ENCODE measurements around the gene SLC25A26.

Gene SLC25A26

GRCh38 chr3:66199089-66199473 lies 21.7 kb upstream of the SLC25A26 start:
- H3K36me3 ChIP-seq (ENCODE audit: control insufficient read depth, insufficient read depth, low read length) = no peaks in the 10 kb centered on the region
- H3K4me1 ChIP-seq (ENCODE audit: control insufficient read depth, insufficient read depth, low read length) = no peaks in the 10 kb centered on the region
- no peaks in the 10 kb centered on the region; the same call in 1 of the 2 replicates for H3K27me3 ChIP-seq (ENCODE audit: control insufficient read depth, insufficient read depth, low read length)
- no peak overlapping the region for H3K9ac ChIP-seq (ENCODE audit: low read length)
- no peak overlapping the region for H3K4me3 ChIP-seq (ENCODE audit: low read depth, low read length)
- no peak overlapping the region for H3K27ac ChIP-seq (ENCODE audit: low read depth, low read length)
- H3K9me3 ChIP-seq (ENCODE audit: control insufficient read depth, insufficient read depth, low read depth, low read length) = no peaks in the 10 kb centered on the region

GRCh38 chr3:66200147-66200546 lies 20.7 kb upstream of the SLC25A26 start:
- Histone ChIP-seq H3K4me1 (ENCODE audit: control insufficient read depth, insufficient read depth, low read length) (no peaks in the 10 kb centered on the region), H3K9ac (ENCODE audit: low read length) (no peak overlapping the region), H3K36me3 (ENCODE audit: control insufficient read depth, insufficient read depth, low read length) (no peaks in the 10 kb centered on the region), H3K4me3 (ENCODE audit: low read depth, low read length) (no peak overlapping the region), H3K27ac (ENCODE audit: low read depth, low read length) (no peak overlapping the region), H3K9me3 (ENCODE audit: control insufficient read depth, insufficient read depth, low read depth, low read length) (no peaks in the 10 kb centered on the region), H3K27me3 (ENCODE audit: control insufficient read depth, insufficient read depth, low read length) (no peaks in the 10 kb centered on the region; the same call in 1 of the 2 replicates)

- Histone ChIP-seq H3K27ac (ENCODE audit: low read depth, low read length) (no peak overlapping the region), H3K27me3 (ENCODE audit: control insufficient read depth, insufficient read depth, low read length) (no peaks in the 10 kb centered on the region; the same call in 1 of the 2 replicates), H3K9me3 (ENCODE audit: control insufficient read depth, insufficient read depth, low read depth, low read length) (no peaks in the 10 kb centered on the region), H3K36me3 (ENCODE audit: control insufficient read depth, insufficient read depth, low read length) (no peaks in the 10 kb centered on the region), H3K9ac (ENCODE audit: low read length) (no peak overlapping the region), H3K4me3 (ENCODE audit: low read depth, low read length) (no peak overlapping the region), H3K4me1 (ENCODE audit: control insufficient read depth, insufficient read depth, low read length) (no peaks in the 10 kb centered on the region)
These were observed 20.0 kb upstream of the SLC25A26 start for GRCh38 chr3:66200786-66201185.

DNA sequence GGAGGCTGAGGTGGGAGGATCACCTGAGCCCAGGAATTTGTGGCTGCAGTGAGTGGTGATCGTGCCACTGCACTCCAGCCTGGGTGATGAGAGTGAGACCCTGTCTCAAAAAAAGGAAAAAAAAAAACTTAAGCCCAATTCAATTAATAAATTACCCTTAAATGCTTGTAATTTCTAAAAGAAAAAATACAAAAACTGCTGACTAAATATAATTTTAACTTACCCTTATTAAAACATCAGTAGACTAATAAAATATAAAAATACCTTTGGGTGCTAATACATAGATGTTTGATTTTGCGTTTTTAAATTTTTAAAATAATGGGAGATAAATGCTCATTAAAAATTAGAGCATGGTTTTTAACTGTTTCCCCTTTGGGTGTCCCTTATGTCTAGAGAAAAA lies 17.5 kb upstream of the SLC25A26 start:
- H3K36me3 ChIP-seq (ENCODE audit: control insufficient read depth, insufficient read depth, low read length) = no peaks in the 10 kb centered on the region
- H3K4me3 ChIP-seq (ENCODE audit: low read depth, low read length) = no peak overlapping the region
- H3K9me3 ChIP-seq (ENCODE audit: control insufficient read depth, insufficient read depth, low read depth, low read length) = no peaks in the 10 kb centered on the region
- no peak overlapping the region for H3K27ac ChIP-seq (ENCODE audit: low read depth, low read length)
- peaks cover 3% of the 10 kb centered on the region; the same call in 1 of the 2 replicates for H3K4me1 ChIP-seq (ENCODE audit: control insufficient read depth, insufficient read depth, low read length)
- H3K9ac ChIP-seq (ENCODE audit: low read length) = no peak overlapping the region
- no peaks in the 10 kb centered on the region for H3K27me3 ChIP-seq (ENCODE audit: control insufficient read depth, insufficient read depth, low read length)

- Histone ChIP-seq H3K4me1 (ENCODE audit: control insufficient read depth, insufficient read depth, low read length) (peaks cover 3% of the 10 kb centered on the region; the same call in 1 of the 2 replicates), H3K27ac (ENCODE audit: low read depth, low read length) (no peak overlapping the region), H3K27me3 (ENCODE audit: control insufficient read depth, insufficient read depth, low read length) (no peaks in the 10 kb centered on the region), H3K9ac (ENCODE audit: low read length) (no peak overlapping the region), H3K4me3 (ENCODE audit: low read depth, low read length) (no peak overlapping the region), H3K36me3 (ENCODE audit: control insufficient read depth, insufficient read depth, low read length) (no peaks in the 10 kb centered on the region), H3K9me3 (ENCODE audit: control insufficient read depth, insufficient read depth, low read depth, low read length) (no peaks in the 10 kb centered on the region)
These were observed 14.0 kb upstream of the SLC25A26 start for GRCh38 chr3:66206806-66207205.

DNA sequence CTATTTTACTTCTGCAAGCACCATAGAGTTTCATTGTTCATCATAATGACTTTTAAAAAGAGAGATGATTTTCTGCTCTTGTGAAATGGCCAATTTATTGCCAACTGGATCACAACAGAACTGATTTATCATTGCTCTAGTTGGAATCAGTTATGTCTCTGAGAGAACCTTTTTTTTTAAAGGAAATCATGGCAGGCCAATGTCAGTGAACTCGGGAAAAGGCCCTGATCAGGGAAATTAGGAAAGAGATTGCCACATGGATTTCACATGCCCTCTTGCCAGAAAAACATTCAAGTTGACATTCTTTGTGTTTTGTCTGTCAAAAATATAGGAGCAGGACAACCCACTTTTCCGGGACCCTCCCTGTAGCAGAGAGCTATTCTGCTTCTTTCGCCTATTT lies 12.6 kb upstream of the SLC25A26 start:
- no peaks in the 10 kb centered on the region for H3K9me3 ChIP-seq (ENCODE audit: control insufficient read depth, insufficient read depth, low read depth, low read length)
- H3K4me3 ChIP-seq (ENCODE audit: low read depth, low read length) = no peak overlapping the region
- no peaks in the 10 kb centered on the region for H3K36me3 ChIP-seq (ENCODE audit: control insufficient read depth, insufficient read depth, low read length)
- H3K4me1 ChIP-seq (ENCODE audit: control insufficient read depth, insufficient read depth, low read length) = peaks cover 3% of the 10 kb centered on the region; the same call in 1 of the 2 replicates
- H3K27me3 ChIP-seq (ENCODE audit: control insufficient read depth, insufficient read depth, low read length) = no peaks in the 10 kb centered on the region
- no peak overlapping the region for H3K27ac ChIP-seq (ENCODE audit: low read depth, low read length)
- no peak overlapping the region for H3K9ac ChIP-seq (ENCODE audit: low read length)

GRCh38 chr3:66210687-66211295 lies 10.0 kb upstream of the SLC25A26 start:
- H3K9ac ChIP-seq (ENCODE audit: low read length) = no peak overlapping the region
- H3K36me3 ChIP-seq (ENCODE audit: control insufficient read depth, insufficient read depth, low read length) = no peaks in the 10 kb centered on the region
- H3K4me1 ChIP-seq (ENCODE audit: control insufficient read depth, insufficient read depth, low read length) = peaks cover 3% of the 10 kb centered on the region; the same call in 1 of the 2 replicates
- H3K4me3 ChIP-seq (ENCODE audit: low read depth, low read length) = no peak overlapping the region
- H3K27me3 ChIP-seq (ENCODE audit: control insufficient read depth, insufficient read depth, low read length) = no peaks in the 10 kb centered on the region
- H3K9me3 ChIP-seq (ENCODE audit: control insufficient read depth, insufficient read depth, low read depth, low read length) = peaks cover 4% of the 10 kb centered on the region; the same call in 1 of the 2 replicates
- H3K27ac ChIP-seq (ENCODE audit: low read depth, low read length) = no peak overlapping the region

GRCh38 chr3:66211779-66212178 lies 9.0 kb upstream of the SLC25A26 start:
- no peak overlapping the region for H3K27ac ChIP-seq (ENCODE audit: low read depth, low read length)
- peaks cover 4% of the 10 kb centered on the region; the same call in 1 of the 2 replicates for H3K9me3 ChIP-seq (ENCODE audit: control insufficient read depth, insufficient read depth, low read depth, low read length)
- no peaks in the 10 kb centered on the region for H3K36me3 ChIP-seq (ENCODE audit: control insufficient read depth, insufficient read depth, low read length)
- no peak overlapping the region for H3K9ac ChIP-seq (ENCODE audit: low read length)
- no peaks in the 10 kb centered on the region for H3K27me3 ChIP-seq (ENCODE audit: control insufficient read depth, insufficient read depth, low read length)
- peaks cover 3% of the 10 kb centered on the region; the same call in 1 of the 2 replicates for H3K4me1 ChIP-seq (ENCODE audit: control insufficient read depth, insufficient read depth, low read length)
- no peak overlapping the region for H3K4me3 ChIP-seq (ENCODE audit: low read depth, low read length)

DNA sequence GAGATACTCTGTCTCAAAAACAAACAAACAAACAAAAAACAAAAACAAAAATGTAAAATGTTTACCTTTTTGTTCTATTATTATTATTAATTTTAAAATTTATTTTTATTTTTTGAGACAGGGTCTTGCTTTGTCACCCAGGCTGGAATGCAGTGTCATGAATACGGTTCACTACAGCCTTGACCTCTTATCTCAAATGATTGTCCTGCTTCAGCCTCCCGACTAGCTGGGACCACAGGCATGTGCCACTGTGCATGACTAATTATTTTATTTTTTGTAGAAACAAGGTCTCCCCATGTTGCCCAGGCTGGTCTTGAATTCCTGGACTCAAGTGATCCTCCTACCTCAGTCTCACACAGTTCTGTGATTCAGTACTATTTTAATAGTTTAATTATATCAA lies 5.7 kb upstream of the SLC25A26 start:
- Histone ChIP-seq H3K27me3 (ENCODE audit: control insufficient read depth, insufficient read depth, low read length) (no peaks in the 10 kb centered on the region), H3K4me3 (ENCODE audit: low read depth, low read length) (no peak overlapping the region), H3K27ac (ENCODE audit: low read depth, low read length) (no peak overlapping the region), H3K9ac (ENCODE audit: low read length) (no peak overlapping the region), H3K4me1 (ENCODE audit: control insufficient read depth, insufficient read depth, low read length) (no peaks in the 10 kb centered on the region), H3K36me3 (ENCODE audit: control insufficient read depth, insufficient read depth, low read length) (no peaks in the 10 kb centered on the region), H3K9me3 (ENCODE audit: control insufficient read depth, insufficient read depth, low read depth, low read length) (peaks cover 4% of the 10 kb centered on the region; the same call in 1 of the 2 replicates)

DNA sequence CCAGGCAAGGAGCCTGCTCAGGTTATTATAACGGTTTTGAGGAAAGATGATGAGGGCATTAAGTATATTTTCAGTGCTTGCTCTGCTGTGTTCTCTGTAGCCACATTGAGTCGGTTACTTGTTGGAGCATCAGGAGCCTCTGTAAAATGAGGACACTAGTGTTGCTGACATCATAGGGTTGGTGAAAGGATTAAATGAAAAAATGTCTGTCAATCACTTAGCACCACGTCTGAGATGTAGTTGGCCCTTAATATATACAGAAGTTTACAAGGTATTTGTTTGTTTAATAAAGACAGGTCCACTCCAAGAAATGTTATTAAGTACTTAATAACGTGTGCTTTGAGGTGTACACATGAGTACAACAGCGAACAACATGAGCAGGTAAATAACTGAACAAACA lies 735 bp upstream of the SLC25A26 start:
- Histone ChIP-seq H3K27ac (ENCODE audit: low read depth, low read length) (no peak overlapping the region), H3K9me3 (ENCODE audit: control insufficient read depth, insufficient read depth, low read depth, low read length) (no peaks in the 10 kb centered on the region), H3K9ac (ENCODE audit: low read length) (no peak overlapping the region), H3K4me3 (ENCODE audit: low read depth, low read length) (peak overlapping the region; percentile 76), H3K36me3 (ENCODE audit: control insufficient read depth, insufficient read depth, low read length) (peaks cover 5% of the 10 kb centered on the region; the same call in 1 of the 2 replicates), H3K27me3 (ENCODE audit: control insufficient read depth, insufficient read depth, low read length) (no peaks in the 10 kb centered on the region), H3K4me1 (ENCODE audit: control insufficient read depth, insufficient read depth, low read length) (no peaks in the 10 kb centered on the region)

GRCh38 chr3:66224220-66224619 lies 3.4 kb downstream of the SLC25A26 start:
- no peaks in the 10 kb centered on the region for H3K27me3 ChIP-seq (ENCODE audit: control insufficient read depth, insufficient read depth, low read length)
- no peaks in the 10 kb centered on the region for H3K4me1 ChIP-seq (ENCODE audit: control insufficient read depth, insufficient read depth, low read length)
- H3K4me3 ChIP-seq (ENCODE audit: low read depth, low read length) = no peak overlapping the region
- H3K27ac ChIP-seq (ENCODE audit: low read depth, low read length) = no peak overlapping the region
- no peak overlapping the region for H3K9ac ChIP-seq (ENCODE audit: low read length)
- H3K9me3 ChIP-seq (ENCODE audit: control insufficient read depth, insufficient read depth, low read depth, low read length) = no peaks in the 10 kb centered on the region
- peaks cover 7% of the 10 kb centered on the region; the same call in 1 of the 2 replicates for H3K36me3 ChIP-seq (ENCODE audit: control insufficient read depth, insufficient read depth, low read length)

Data from HUES6 (cell line).